ENCODE measurements around the gene DNM2.
"Not testable (repeated sequence)": the region's sequence is repeated elsewhere in the genome, so short reads cannot be mapped to it uniquely, and the experiment has no call there.

DNM2 gene

DNA sequence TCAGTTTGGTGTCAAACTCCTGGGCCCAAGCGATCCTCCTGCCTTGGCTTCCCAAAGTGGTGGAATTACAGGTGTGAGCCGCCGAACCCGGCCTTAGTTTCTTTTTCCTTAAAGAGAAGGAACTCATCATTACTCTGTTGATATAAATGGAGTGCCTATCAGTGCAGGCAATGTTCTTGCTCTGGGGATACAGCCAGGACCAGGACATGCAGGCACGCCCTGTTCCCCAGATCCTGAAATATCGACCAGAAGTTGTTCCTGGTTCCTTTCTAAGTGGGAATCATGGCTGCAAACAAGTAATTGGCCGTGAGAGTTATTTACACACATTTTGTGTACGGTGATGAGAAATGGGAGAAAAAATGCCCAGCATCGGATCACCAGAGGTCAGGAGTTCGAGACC is 8.4 kb downstream of the DNM2 start:
- no peak for DNase-seq

DNA sequence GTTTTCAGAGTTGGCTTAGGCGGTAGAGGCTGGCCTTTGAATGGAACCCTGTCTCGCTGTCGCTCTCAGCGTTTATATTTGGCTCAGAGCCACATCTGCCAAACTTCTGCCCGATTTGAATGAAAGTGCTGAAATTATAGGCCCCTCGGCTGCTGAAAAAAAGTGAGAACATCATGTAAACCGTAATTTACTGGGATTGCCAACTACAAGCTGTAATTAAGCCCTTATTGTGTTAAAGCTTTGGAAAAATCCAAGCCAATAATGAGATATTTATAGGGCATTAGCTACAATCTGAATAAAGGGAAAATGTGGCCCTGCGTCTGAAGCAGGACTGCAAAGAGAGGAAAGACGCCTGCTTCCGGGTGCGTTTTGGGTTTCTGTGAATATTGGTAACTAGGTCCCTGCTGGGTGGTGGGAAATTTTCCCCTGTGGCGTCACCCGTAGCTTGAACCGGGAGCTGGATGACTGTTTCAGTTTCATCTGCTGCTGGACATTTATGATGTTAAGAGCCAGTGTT is 9.9 kb downstream of the DNM2 start:
- DNase-seq = no peak

DNA sequence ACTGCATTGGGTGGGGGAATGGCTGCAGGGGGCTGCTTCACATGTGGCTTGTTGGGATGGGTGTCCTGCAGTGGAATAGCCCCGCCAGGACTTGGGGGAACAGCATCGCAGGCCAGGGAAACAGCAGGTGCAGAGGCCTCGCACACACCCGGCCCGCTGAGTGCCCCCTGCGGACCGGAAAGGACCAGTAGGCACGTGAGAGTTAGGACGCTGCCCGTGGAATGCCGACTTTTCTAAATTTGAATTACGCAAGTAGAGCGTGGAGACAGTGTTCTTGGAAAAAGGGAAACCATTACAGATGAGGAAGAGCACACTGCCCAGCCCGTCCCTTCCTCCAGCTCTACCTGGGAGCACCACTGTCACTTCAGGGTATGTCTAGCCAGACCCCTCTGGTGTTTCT is 11.5 kb downstream of the DNM2 start:
- DNase-seq = no peak

GRCh38 chr19:10730932-10731331 is 13.1 kb downstream of the DNM2 start:
- no peak for DNase-seq

GRCh38 chr19:10735741-10736140 is 17.9 kb downstream of the DNM2 start:
- DNase-seq = no peak

DNA sequence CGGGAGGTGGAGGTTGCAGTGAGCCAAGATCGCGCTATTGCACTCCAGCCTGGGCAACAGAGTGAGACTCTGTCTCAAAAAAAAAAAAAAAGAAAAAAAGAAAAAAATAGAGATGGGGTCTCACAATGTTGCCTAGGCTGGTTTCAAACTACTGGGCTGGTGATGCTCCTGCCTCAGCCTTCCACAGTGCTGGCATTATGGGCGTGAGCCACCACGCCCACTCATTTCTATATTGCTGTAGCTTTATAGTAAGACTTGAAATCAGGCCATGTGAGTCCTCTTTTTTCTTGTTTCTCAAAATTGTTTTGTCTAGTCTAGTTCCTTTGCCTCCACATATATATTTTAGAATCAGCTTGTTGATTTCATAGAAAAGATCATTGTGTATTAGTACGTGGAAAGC is 18.3 kb downstream of the DNM2 start:
- no peak for DNase-seq

DNA sequence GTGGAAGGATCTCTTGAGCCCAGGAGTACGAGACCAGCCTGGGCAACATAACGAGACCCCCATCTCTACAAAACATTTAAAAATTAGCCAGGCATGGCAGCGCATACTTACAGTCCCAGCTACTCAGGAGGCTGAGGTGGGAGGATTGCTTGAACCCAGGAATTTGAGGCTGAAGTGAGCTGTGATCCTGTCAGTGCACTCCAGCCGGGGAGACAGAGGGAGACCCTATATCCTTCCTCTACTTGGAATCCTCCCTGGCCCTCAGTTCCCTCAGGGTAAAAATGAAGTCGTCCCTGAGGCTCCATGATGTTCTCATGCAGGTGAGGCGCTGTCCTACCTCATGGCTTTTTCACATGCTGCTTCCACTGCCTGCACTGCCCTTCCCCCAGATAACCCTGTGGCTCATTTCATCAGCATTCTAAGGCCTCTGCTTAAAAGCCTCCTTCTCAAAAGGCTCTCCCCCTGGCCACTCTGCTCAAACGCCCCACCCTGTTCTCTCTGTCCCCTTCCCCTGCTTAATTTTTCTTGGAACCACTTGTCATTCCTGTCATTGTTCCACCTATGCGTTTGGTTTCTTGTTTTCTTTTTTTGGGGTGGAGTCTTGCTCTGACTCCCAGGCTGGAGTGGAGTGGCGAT is 19.2 kb downstream of the DNM2 start:
- DNase-seq = no peak

GRCh38 chr19:10737722-10738121 is 19.8 kb downstream of the DNM2 start:
- no peak for DNase-seq

DNA sequence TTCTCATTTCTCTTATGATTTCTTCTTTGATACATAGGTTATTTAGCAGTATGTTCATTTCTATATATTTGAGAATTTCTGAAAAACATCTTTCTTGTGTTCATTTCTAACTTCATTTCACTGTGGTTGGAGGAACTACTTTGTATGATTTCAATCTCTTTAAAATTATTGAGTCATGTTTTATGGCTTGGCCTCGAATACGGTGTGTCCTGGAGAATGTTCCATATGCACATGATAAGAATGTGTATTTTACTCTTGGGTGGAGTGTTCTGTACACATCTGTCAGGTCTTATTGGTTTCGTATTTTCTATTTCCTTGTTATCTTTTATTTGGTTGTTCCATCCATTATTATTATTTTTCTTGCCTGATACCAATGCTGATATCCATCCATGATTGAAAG is 22.9 kb downstream of the DNM2 start:
- no peak for DNase-seq

GRCh38 chr19:10742476-10742875 is 24.6 kb downstream of the DNM2 start:
- no peak for DNase-seq

DNA sequence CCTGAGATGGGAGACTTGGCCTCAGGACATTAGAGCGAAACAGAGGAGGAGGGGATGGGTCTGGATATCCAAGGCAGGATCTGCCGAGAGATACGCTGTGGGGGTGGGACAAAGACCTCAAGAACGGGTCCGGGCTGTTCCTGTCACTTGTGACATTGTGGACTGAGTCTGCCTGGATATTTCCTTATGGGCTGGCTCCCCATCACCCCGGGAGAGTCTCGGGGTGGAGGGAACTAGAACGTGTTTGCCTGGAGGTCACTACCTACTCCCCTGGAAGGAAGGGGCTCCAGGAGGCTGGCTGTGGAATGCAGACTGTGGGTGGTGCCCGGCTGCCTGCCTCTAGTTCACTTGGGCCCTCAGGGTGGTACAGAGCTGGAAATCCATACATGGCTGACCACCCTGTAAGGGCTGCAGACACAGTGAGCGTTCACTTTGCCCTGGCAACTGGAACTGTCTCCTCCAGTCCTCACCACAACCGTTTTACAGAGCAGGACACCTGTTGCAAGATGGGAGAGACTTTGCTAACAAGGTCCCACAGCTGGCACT is 26.4 kb downstream of the DNM2 start:
- DNase-seq = no peak

DNA sequence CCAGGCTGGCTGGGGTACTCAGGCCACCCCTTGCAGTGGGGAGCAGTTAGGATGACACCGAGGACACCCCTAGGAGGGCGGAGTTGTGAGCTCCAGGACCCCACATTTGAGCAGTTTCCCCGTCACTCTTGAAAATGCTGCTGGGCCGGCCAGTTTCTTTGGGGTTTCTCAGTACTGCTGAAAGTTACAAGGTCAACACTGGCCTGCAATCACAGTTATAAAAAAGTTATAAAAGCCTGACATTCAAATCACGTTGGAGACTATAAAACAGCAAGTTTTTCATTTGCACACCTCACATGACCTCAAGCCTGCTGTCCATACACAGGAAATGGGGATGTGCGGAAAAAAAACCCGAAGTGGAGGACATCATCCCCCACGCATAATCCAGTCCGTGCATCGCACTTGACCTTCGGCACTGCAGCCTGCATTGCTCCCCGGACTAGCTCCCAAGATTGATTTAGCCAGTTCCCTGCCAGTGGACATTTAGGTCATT is 27.0 kb downstream of the DNM2 start:
- DNase-seq = no peak

- DNase-seq = not testable (repeated sequence)
Measured at GRCh38 chr19:10746437-10746836, 28.6 kb downstream of the DNM2 start.

- no peak for DNase-seq
Measured at GRCh38 chr19:10747271-10747670, 29.4 kb downstream of the DNM2 start.

DNA sequence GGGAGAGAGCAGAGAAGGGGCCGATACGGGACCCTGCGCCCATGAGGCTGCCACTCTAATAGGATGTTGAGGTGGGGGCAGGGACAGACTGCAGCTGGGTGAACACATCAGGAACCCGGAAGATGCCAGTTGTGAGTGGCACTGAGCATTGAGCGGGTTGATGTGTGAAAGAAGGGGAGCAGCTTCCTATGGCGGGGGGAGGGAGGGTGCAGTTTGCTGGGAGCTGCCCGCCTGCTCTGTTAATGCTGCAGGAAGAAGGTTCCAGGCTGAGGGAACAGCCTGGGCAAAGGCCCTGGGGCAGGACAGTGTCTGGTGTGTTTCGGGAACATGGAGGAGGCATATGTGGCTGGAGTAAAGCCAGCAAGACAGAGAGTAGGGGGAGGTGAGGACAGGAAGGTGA is 29.8 kb downstream of the DNM2 start:
- no peak for DNase-seq

GRCh38 chr19:10748195-10748926 is 30.5 kb downstream of the DNM2 start:
- no peak for DNase-seq

- DNase-seq = no peak
Measured at GRCh38 chr19:10748927-10749434, 31.1 kb downstream of the DNM2 start.

GRCh38 chr19:10749435-10750384 is 31.8 kb downstream of the DNM2 start:
- DNase-seq = no peak

DNA sequence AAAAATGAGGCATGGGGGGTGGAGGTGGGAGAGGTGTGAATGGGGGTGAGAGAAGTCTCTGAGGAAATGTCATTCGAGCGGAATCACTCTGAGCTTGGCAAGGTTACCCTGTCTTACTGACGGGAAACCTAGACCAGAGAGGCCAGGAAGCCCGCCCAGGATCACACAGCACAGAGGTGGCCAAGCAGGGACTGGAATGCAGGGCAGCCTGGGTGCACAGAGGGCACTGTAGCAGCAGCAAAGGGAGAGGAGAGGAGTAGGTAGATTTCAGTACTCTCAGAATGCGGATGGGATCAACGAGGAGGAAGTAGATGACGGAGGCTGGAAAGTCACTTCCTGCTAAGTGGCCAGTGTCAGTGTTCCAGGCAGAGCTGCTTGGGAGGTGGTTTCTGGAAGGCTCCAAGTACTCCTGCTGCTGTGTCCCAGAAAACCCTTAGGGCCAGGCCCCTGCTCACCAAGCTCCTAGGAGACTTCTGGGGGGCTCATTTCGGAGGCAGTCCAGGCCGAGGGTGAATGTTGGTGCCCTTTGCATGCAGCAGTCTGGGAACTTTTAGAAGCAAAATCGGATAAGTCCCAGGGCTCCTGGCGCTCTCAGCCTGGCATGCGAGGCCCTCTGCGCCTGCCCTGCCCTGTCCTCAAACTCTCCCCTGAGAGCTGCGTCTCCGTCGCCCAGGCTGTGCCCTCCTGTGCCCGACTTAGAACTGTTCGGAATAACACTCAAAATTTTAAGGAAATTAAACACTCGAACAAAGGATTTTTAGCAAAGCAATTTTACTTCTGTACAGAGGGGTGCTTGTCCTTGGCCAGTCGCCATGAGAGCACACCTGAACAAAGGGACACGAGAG is 33.5 kb downstream of the DNM2 start:
- DNase-seq = no peak

DNA sequence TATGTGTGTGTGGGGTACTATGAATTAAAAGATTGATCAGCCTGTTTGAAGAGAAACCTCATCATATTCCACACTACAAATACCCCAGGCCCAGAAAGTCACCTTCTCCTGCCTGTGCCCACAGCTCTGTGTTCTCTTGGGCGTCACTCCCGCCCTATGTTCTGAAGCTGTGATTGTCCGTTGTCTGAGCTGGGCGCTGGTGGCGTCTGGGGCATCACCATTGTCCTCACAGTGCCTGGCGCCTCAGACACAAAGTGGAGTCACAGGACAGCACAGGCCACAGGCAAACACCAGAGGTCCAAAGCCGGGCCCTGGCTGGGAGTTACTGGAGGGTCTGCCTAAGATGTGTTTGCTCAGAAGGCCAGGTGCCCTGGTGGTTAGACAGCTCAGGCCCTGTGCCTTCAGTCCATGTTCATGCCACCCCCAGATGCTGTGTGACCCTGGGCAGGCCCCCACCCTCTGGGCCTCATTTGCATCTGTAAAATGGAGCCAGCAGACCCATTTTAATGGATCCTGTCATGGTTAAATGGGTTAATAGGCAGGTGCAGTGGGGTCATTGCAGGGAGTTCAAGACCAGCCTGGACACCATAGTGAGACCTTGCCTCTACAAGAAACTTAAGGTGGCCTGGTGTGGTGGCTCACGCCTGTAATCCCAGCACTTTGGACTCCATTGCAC is 34.5 kb downstream of the DNM2 start:
- no peak for DNase-seq
